CD8-positive, alpha-beta memory T cell (primary cell): ENCODE measurements around the gene CCDC9. TPM values are rescaled to one million over a fixed set of nuclear protein-coding genes. Genes with fewer than 3 reads are reported as not detected.
A peak's percentile ranks its signal among the peaks of the same experiment; 100 is the strongest.
"Not testable (repeated sequence)": the region's sequence is repeated elsewhere in the genome, so short reads cannot be mapped to it uniquely, and the experiment has no call there.

Source experiments
- CTCF ChIA-PET: fragments of 350-600 bp; sonication (Branson Sonifier 250); formaldehyde crosslinking; loops from one replicate; lab custom pipeline; 2021; ENCODE audit warnings: antibody characterized with exemption; lab: Charles Lee
- POLR2A ChIA-PET: fragments of 350-600 bp; sonication (Branson Sonifier 250); formaldehyde crosslinking; loops from one replicate; lab custom pipeline; 2021; ENCODE audit warnings: antibody characterized with exemption; lab: Charles Lee
- DNase-seq, 5 donors: peaks; one replicate each; pipeline versions ENCODE4 v3.0.0 to v3.0.0-alpha.2; 2020 to 2022; ENCODE audit warnings: mixed read lengths in 1 of 5
- H3K27ac ChIP-seq: one replicate; pipeline ENCODE4 v1.7.0; 2013; ENCODE audit warnings: low read depth, mild to moderate bottlenecking, low read length, moderate library complexity
- H3K27me3 ChIP-seq: 2 replicates; pipeline ENCODE4 v1.7.0; 2013; ENCODE audit warnings: low read length, mild to moderate bottlenecking; ENCODE audit not compliant: insufficient read depth, poor library complexity, severe bottlenecking
- H3K36me3 ChIP-seq: 2 replicates; pipeline ENCODE4 v1.7.0; 2013; ENCODE audit warnings: mild to moderate bottlenecking, low read length, moderate library complexity; ENCODE audit not compliant: insufficient read depth
- H3K4me1 ChIP-seq: 2 replicates; pipeline ENCODE4 v1.7.0; 2013; ENCODE audit warnings: mild to moderate bottlenecking, low read length, moderate library complexity; ENCODE audit not compliant: insufficient read depth
- H3K4me3 ChIP-seq: 2 replicates; pipeline ENCODE4 v1.7.0; 2013; ENCODE audit warnings: mild to moderate bottlenecking, low read length
- H3K9me3 ChIP-seq: 2 replicates; pipeline ENCODE4 v1.7.0; 2013; ENCODE audit warnings: mild to moderate bottlenecking, low read length
- H3K27ac Mint-ChIP-seq, 8 donors: one replicate each; pipeline ENCODE4 v1.8.0; 2020 to 2021; ENCODE audit warnings: mixed read lengths in 8 of 8, mild to moderate bottlenecking in 6 of 8, inconsistent platforms in 3 of 8, moderate library complexity in 3 of 8
- H3K27me3 Mint-ChIP-seq, 2 donors: one replicate each; pipeline ENCODE4 v1.8.0; 2020 to 2021; ENCODE audit warnings: mixed read lengths in 2 of 2, mild to moderate bottlenecking in 1 of 2, moderate library complexity in 1 of 2
- H3K36me3 Mint-ChIP-seq, 3 donors: one replicate each; pipeline ENCODE4 v1.8.0; 2020 to 2021; ENCODE audit warnings: mixed read lengths in 3 of 3, inconsistent platforms in 1 of 3, mild to moderate bottlenecking in 1 of 3
- H3K4me1 Mint-ChIP-seq, 3 donors: one replicate each; pipeline ENCODE4 v1.8.0; 2020 to 2021; ENCODE audit warnings: mixed read lengths in 3 of 3, inconsistent platforms in 1 of 3, mild to moderate bottlenecking in 1 of 3
- H3K4me3 Mint-ChIP-seq, 7 donors: one replicate each; pipeline ENCODE4 v1.8.0; 2020 to 2021; ENCODE audit warnings: mixed read lengths in 7 of 7, mild to moderate bottlenecking in 6 of 7, moderate library complexity in 4 of 7, inconsistent platforms in 2 of 7
- H3K9me3 Mint-ChIP-seq, 5 donors: one replicate each; pipeline ENCODE4 v1.8.0; 2020 to 2022; ENCODE audit warnings: mixed read lengths in 5 of 5, mild to moderate bottlenecking in 3 of 5, moderate library complexity in 2 of 5, inconsistent platforms in 1 of 5
- polyA plus RNA-seq: library from polyadenylated mRNA; unstranded; fragments of 300-500 nt; fragmentation: Illumina TruSeq; gene quantifications from one replicate; pipeline ENCODE4 v1.2.3, GENCODE V29; 2021
- total RNA-seq, 2 experiments: library from RNA; stranded (reverse); gene quantifications; one replicate each; pipeline ENCODE4 v1.2.3, GENCODE V29; 2021

CCDC9 gene
- total and polyA plus RNA-seq, 3 experiments from 2014 or later = 9.4 to 23.1 (median 20.4) TPM

GRCh38 chr19:47274071-47274890 is 18.0 kb downstream of the CCDC9 start, which contains the start of gene INAFM1:
INAFM1 (plus strand) TSS chr19:47274885; CDS start chr19:47274920, 35 bp downstream.
- Mint-ChIP-seq H3K4me3 (peak within 1 kb of the TSS; percentile 96 to 99 (median 97)), H3K27ac (peak within 1 kb of the TSS; percentile 97 to 100 (median 98)), H3K27me3 (no peaks in the 10 kb centered on the region), H3K36me3 (peaks cover 0 to 30% (median 3%) of the 10 kb centered on the region in 3 donors), H3K9me3 (no peaks in the 10 kb centered on the region), H3K4me1 (peaks cover 18 to 28% (median 21%) of the 10 kb centered on the region in 3 donors)
- peak; percentile 98 to 100 (median 99) for DNase-seq
- Histone ChIP-seq H3K9me3 (no peaks in the 10 kb centered on the region), H3K27me3 (no peaks in the 10 kb centered on the region), H3K27ac (peak within 1 kb of the TSS; percentile 97), H3K4me3 (peak within 1 kb of the TSS; percentile 93), H3K4me1 (peaks cover 15% of the 10 kb centered on the region), H3K36me3 (peaks cover 9% of the 10 kb centered on the region)
- ChIA-PET POLR2A (interaction anchor here (0.5 to 3.9 kb wide), 17 partner anchors 12 to 1557 kb away, joined by 3 to 67 read pairs (median 6); partner anchors contain the start of genes CCDC9, DHX34, SAE1 and ZC3H4), CTCF (interaction anchor here (1.1 to 3.6 kb wide), 11 partner anchors 10 to 758 kb away, joined by 3 to 25 read pairs (median 5); partner anchors contain the start of genes CCDC9 and DHX34)

DNA sequence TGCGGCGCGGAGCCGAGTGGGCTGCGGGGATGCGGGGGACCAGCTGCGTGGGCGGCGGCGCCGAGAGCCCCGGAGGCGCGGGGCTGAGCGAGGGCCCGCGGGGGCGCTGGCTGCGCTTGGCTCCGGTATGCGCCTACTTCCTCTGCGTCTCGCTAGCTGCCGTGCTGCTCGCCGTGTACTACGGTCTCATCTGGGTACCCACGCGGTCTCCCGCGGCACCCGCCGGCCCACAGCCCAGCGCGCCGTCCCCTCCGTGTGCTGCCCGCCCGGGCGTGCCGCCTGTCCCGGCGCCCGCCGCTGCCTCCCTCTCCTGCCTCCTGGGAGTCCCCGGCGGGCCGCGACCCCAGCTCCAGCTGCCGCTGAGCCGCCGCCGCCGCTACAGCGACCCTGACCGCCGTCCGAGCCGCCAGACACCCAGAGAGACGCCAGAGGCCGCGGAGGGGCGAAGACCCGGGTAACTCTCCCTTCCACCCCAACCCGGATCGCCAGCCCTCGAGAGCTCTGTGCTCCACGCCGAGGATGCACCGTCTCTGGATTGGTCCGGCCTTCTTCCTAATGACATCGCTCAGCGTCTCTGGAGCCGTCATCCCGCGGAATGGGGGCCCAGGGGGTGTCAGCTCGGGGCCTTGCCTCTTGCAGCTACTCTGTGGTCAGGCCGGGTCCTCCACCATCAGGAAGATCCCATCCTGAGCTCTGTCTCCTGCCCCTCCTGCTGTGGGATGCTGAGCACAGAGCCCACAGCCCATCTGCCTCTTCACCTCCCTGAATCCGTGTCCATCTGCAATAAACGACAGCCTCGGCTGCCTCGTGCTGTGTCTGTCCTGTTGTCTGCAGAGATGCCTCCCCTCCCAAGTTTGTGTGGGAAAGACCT is 18.8 kb downstream of the CCDC9 start:
- H3K4me1 Mint-ChIP-seq = peaks cover 16 to 28% (median 18%) of the 10 kb centered on the region in 3 donors
- peak overlapping the region; percentile 38 to 100 (median 84) for H3K27ac Mint-ChIP-seq
- CTCF ChIA-PET = interaction anchor here (0.9 to 3.6 kb wide), 11 partner anchors 9 to 759 kb away, joined by 3 to 25 read pairs (median 5); partner anchors contain the start of genes CCDC9 and DHX34
- H3K4me3 Mint-ChIP-seq = peak overlapping the region; percentile 77 to 99 (median 82)
- peak in 1 of 5 donors; percentile 62 for DNase-seq
- no peaks in the 10 kb centered on the region for H3K27me3 Mint-ChIP-seq
- Histone ChIP-seq H3K4me3 (peak overlapping the region; percentile 45), H3K27me3 (no peaks in the 10 kb centered on the region), H3K36me3 (peaks cover 8% of the 10 kb centered on the region), H3K27ac (peak overlapping the region; percentile 4), H3K4me1 (peaks cover 15% of the 10 kb centered on the region), H3K9me3 (no peaks in the 10 kb centered on the region)
- H3K36me3 Mint-ChIP-seq = peaks cover 0 to 22% (median 2%) of the 10 kb centered on the region in 3 donors
- POLR2A ChIA-PET = interaction anchor here (1.2 to 3.9 kb wide), 6 partner anchors 19 to 335 kb away, joined by 7 to 67 read pairs (median 14); partner anchors contain the start of genes CCDC9, DHX34 and ZC3H4
- no peaks in the 10 kb centered on the region for H3K9me3 Mint-ChIP-seq

DNA sequence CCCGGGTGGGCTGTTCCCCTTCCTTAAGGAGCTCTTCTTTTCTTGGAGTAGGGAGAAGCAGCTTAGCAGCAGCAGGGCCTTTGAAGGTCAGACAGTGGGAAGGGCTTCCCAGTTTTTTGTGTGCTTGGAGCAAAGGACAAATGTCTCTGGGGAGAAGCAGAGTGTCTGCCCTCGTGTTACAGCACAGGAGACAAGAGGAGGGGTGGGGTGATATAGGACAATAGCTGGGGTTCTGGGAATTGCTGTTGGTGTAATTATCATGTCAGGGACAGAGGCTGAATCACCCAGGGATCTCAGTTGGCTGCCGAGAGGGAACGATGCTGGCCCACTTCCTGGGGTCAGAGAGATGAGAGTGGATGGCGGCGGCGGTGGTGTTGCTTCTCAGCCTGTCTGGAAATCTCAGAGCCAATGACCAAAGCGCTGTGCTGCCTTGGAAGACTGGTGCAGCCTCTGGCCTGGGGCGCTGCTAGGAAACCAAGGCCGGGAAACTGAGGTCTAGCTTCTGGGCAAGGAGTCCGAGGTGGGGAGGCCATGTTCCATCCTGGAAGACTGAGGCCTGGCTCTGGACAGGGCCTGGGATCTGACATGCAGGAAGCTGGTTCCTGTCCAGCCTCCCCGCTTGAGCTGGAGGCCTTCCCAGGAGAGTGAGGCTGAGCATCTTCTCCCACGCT is 19.6 kb downstream of the CCDC9 start:
- Mint-ChIP-seq H3K9me3 (no peaks in the 10 kb centered on the region), H3K27ac (peak overlapping the region in 6 of 8 donors; percentile 56 to 89 (median 82)), H3K27me3 (no peaks in the 10 kb centered on the region), H3K4me1 (peaks cover 16 to 28% (median 18%) of the 10 kb centered on the region in 3 donors), H3K36me3 (peaks cover 0 to 14% (median 0%) of the 10 kb centered on the region in 3 donors), H3K4me3 (peak overlapping the region; percentile 77 to 97 (median 79))
- no peaks in the 10 kb centered on the region for H3K27me3 ChIP-seq
- no peak for DNase-seq
- H3K9me3 ChIP-seq = no peaks in the 10 kb centered on the region
- H3K36me3 ChIP-seq = peaks cover under 1% of the 10 kb centered on the region
- CTCF ChIA-PET = interaction anchor here (0.9 to 3.6 kb wide), 5 partner anchors 9 to 263 kb away, joined by 3 to 25 read pairs (median 14); partner anchors contain the start of gene DHX34
- no peak overlapping the region for H3K4me3 ChIP-seq
- peaks cover 15% of the 10 kb centered on the region for H3K4me1 ChIP-seq
- POLR2A ChIA-PET = interaction anchor here (2.4 kb wide), 1 partner anchor 73 kb away, joined by 16 read pairs; the partner anchor contains the start of gene DHX34
- H3K27ac ChIP-seq = no peak overlapping the region

GRCh38 chr19:47276513-47276912 is 20.2 kb downstream of the CCDC9 start:
- H3K27ac Mint-ChIP-seq = peak overlapping the region in 2 of 8 donors; percentile 5 to 82
- peaks cover 16 to 28% (median 18%) of the 10 kb centered on the region in 3 donors for H3K4me1 Mint-ChIP-seq
- peaks cover 0 to 13% (median 0%) of the 10 kb centered on the region in 3 donors for H3K36me3 Mint-ChIP-seq
- H3K27ac ChIP-seq, POLR2A ChIA-PET, DNase-seq, H3K27me3 Mint-ChIP-seq, H3K36me3 ChIP-seq, H3K27me3 ChIP-seq, H3K4me3 ChIP-seq, H3K9me3 Mint-ChIP-seq, H3K9me3 ChIP-seq: not testable (repeated sequence)
- CTCF ChIA-PET = interaction anchor here (3.6 kb wide), 3 partner anchors 8 to 73 kb away, joined by 14 to 25 read pairs (median 16); partner anchors contain the start of gene DHX34
- H3K4me3 Mint-ChIP-seq = peak overlapping the region in 3 of 7 donors; percentile 32 to 82 (median 79)
- H3K4me1 ChIP-seq = peaks cover 15% of the 10 kb centered on the region

DNA sequence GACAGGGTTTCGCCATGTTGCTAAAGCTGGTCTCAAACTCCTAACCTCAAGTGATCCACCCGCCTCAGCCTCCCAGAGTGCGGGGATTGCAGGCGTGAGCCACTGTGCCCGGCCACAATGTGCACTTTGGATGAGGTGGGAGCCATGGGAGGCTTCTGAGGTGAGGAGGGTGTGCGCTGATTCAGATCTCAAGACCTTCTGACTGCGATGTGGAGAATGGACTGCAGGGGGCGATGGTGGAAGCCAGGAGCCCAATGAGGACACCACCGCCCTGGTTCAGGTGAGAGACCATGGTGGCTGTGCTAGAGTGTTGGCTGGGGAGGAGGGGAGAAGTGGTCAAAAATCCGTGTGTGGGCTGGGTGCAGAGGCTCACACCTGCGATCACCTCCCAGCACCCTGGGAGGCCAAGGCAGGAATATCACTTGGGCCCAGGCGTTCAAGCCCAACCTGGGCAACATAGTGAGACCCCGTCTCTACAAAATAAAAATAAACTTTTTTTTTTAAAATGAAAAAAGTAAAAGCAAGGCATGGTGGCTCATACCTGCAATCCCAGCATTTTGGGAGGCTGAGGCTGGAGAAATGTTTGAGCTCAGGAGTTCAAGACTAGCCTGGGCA is 24.0 kb downstream of the CCDC9 start:
- DNase-seq = peak in 4 of 5 donors; percentile 16 to 59 (median 38)
- Mint-ChIP-seq H3K4me1 (peaks cover 11 to 17% (median 16%) of the 10 kb centered on the region in 3 donors), H3K27ac (no peak overlapping the region), H3K4me3 (no peak overlapping the region), H3K9me3 (no peaks in the 10 kb centered on the region), H3K36me3 (peaks cover 0 to 2% (median 0%) of the 10 kb centered on the region in 3 donors), H3K27me3 (no peaks in the 10 kb centered on the region)
- Histone ChIP-seq H3K9me3 (no peaks in the 10 kb centered on the region), H3K4me1 (peaks cover 5% of the 10 kb centered on the region), H3K27ac (no peak overlapping the region), H3K4me3 (no peak overlapping the region), H3K27me3 (no peaks in the 10 kb centered on the region), H3K36me3 (no peaks in the 10 kb centered on the region)
- ChIA-PET CTCF (interaction anchor here (1.5 kb wide), 1 partner anchor 54 kb away, joined by 3 read pairs; no protein-coding TSS in a partner anchor), POLR2A (no interaction called here)

DNA sequence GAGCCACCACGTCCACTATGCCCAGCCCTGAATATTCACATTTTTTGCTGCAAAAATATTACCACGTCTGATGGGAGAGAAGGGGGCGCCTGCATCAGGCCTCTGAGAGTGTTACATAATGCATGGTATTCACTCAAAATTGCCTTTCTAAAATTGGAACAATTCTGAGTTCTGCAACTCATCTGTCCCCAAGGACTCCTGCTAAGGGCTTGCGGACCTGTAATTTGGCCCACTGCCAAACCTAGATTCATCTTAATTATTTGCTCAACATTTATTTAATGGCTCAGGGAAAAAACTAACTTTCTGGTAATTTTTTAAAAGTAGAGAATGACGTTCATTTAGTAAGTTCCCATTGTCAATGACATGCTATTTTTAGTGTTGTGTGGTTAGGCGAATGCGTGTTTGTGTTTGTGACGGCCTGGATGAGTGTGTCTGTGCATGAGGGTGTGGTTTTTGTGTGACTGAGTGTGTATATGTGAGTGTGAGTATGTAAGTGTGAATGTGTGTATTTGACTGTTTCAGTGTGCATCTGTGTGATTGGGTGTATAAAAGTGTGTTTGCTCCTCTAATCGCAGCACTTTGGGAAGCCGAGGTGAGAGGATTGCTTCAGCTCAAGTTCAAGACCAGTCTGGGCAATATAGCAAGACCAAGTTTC is 27.2 kb downstream of the CCDC9 start:
- ChIA-PET POLR2A (no interaction called here), CTCF (interaction anchor here (0.7 to 2.1 kb wide), 6 partner anchors 8 to 133 kb away, joined by 3 to 25 read pairs (median 6); partner anchors contain the start of gene INAFM1)
- no peak overlapping the region for H3K4me3 Mint-ChIP-seq
- no peaks in the 10 kb centered on the region for H3K9me3 Mint-ChIP-seq
- peaks cover 0 to 2% (median 0%) of the 10 kb centered on the region in 3 donors for H3K36me3 Mint-ChIP-seq
- H3K27me3 Mint-ChIP-seq = no peaks in the 10 kb centered on the region
- H3K9me3 ChIP-seq = no peaks in the 10 kb centered on the region
- DNase-seq = no peak
- H3K36me3 ChIP-seq = no peaks in the 10 kb centered on the region
- H3K4me1 ChIP-seq = no peaks in the 10 kb centered on the region
- no peaks in the 10 kb centered on the region for H3K27me3 ChIP-seq
- H3K4me1 Mint-ChIP-seq = peaks cover 3 to 13% (median 6%) of the 10 kb centered on the region in 3 donors
- H3K27ac ChIP-seq = no peak overlapping the region
- no peak overlapping the region for H3K4me3 ChIP-seq
- no peak overlapping the region for H3K27ac Mint-ChIP-seq
